ENCODE measurements around the gene STX17. TPM values are rescaled to one million over a fixed set of nuclear protein-coding genes. Genes with fewer than 3 reads are reported as not detected.

The STX17 gene
- total RNA-seq = 22.2 and 31.3 TPM in 2 replicates

DNA sequence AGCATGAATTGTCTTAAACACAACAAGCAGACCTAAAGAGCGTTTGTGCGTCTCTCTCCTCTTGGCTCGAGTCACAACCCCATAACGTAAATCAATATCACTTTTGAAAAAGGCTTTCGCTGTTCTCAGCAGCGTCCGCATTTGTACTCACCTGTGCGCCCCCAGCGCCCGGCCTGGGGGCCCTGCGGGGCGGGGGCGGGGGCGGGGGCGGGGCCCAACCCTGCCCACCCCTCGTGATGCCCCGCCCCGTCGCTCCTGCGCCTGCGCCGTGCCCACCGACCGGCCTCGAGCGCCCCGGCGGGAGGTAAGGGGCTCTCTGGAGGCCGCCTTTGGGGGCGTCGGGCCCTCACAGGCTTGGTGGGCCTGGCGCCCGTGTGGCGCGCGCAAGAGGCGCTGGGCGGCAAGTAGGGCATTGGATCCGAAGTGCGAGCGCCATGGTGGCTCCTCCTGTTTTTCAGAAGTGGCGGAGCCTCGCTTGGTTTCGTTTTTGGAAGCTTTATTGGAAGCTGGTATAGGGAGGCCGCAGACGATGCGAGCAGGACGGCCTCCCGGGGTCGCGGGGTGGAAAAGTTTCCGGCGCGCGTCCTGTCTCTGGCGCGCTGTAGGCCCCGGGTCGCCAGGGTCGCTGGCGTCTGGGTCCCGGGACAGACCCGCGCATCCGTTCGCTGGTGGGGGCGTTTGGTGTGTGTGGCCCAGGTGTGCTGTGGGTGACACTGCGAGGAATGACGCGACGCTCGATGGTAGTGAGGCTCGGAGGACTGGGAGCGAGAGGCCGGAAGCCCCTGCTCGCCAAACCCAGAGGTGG is at the start of gene STX17:
TSS of gene STX17 (plus strand) at position 252 of the 805 bp plus-strand sequence. CDS start 8,586 bp downstream, outside the sequence.

Other genes with a start within 250 kb of the STX17 start
- under 0.01 TPM in 2 replicates for gene NR4A3, start 84.8 kb upstream of the STX17 start, total RNA-seq
- 12.0 and 19.2 TPM in 2 replicates for gene ERP44, start 192.3 kb downstream of the STX17 start, total RNA-seq
- gene INVS, start 192.6 kb downstream of the STX17 start, total RNA-seq = 20.2 and 38.4 TPM in 2 replicates